Lower leg skin (tissue), 4 donors: ENCODE measurements around the gene SWI5. TPM values are rescaled to one million over a fixed set of nuclear protein-coding genes. Genes with fewer than 3 reads are reported as not detected.

ENCODE experiments used
- DNase-seq, 2 donors: peaks; one replicate each; pipeline ENCODE4 v3.0.0-alpha.2; 2019; ENCODE audit warnings: low spot score in 2 of 2
- H3K4me3 ChIP-seq: fragments of 200-600 bp; sonication (generic); 2 replicates; pipeline ENCODE4 v1.5.1; 2017; ENCODE audit warnings: mild to moderate bottlenecking, low read depth; ENCODE audit not compliant: poor library complexity, severe bottlenecking
- POLR2A ChIP-seq, 2 donors: fragments of 450-650 bp; IDR thresholded peaks; one replicate each; pipeline ENCODE4 v1.6.1; 2016 to 2017; ENCODE audit warnings: antibody characterized with exemption in 2 of 2, mild to moderate bottlenecking in 1 of 2, moderate library complexity in 1 of 2
- WGBS, 2 donors: methylation state at CpG; one replicate each; pipeline ENCODE4 v1.1.5; 2018; 5-methylcytosine and 5-hydroxymethylcytosine counted together
- intact Hi-C: fragments of 100-400 bp; cut with DNase I; formaldehyde crosslinking; loops from one replicate; pipeline ENCODE4 v1.15.0; 2023; ENCODE audit warnings: low total_unique reads
- total RNA-seq, 4 donors: library from RNA; depleted of rRNA; stranded (reverse); fragments of >200 nt; gene quantifications; one replicate each; pipeline ENCODE4 v1.1.0, GENCODE V29; 2016
- TF ChIP-seq, protein P1 (sequence below), 3 donors: fragments of 450-650 bp; IDR thresholded peaks; one replicate each; pipeline ENCODE4 v1.5.1; 2016; ENCODE audit warnings: antibody characterized with exemption in 3 of 3, mild to moderate bottlenecking in 3 of 3, moderate library complexity in 2 of 3

The SWI5 gene
- total RNA-seq, 4 donors from 2014 or later = 12.3 to 31.1 (median 24.8) TPM

DNA sequence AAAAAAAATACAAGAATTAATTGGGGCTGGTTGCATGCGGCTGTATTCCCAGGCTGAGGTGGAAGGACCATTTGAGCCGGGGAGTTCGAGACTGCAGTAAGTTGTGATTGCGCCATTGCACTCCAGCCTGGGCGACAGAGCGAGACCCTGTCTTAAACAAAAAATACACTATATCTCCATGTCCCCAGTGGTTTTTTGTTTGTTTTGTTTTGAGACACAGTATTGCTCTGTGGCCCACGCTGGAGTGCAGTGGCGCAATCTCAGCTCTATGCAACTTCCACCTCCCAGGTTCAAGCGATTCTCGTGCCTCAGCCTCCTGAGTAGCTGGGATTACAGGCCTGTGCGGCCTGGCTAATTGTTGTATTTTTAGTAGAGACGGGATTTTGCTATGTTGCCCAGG lies 47.7 kb downstream of the SWI5 start:
- DNase-seq = no peak
- intact Hi-C loops = no loop called here
- 83 to 85% methylated on average over 12 of the region's 12 CpGs for WGBS, 2 donors
- TF ChIP-seq POLR2A (IDR thresholded peaks at IDR 0.05) = no peak
- TF ChIP-seq, protein P1, sequence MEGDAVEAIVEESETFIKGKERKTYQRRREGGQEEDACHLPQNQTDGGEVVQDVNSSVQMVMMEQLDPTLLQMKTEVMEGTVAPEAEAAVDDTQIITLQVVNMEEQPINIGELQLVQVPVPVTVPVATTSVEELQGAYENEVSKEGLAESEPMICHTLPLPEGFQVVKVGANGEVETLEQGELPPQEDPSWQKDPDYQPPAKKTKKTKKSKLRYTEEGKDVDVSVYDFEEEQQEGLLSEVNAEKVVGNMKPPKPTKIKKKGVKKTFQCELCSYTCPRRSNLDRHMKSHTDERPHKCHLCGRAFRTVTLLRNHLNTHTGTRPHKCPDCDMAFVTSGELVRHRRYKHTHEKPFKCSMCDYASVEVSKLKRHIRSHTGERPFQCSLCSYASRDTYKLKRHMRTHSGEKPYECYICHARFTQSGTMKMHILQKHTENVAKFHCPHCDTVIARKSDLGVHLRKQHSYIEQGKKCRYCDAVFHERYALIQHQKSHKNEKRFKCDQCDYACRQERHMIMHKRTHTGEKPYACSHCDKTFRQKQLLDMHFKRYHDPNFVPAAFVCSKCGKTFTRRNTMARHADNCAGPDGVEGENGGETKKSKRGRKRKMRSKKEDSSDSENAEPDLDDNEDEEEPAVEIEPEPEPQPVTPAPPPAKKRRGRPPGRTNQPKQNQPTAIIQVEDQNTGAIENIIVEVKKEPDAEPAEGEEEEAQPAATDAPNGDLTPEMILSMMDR (IDR thresholded peaks at IDR 0.05) = no peak
- H3K4me3 ChIP-seq = no peak overlapping the region

- H3K4me3 ChIP-seq = no peak overlapping the region
- no peak for TF ChIP-seq POLR2A (IDR thresholded peaks at IDR 0.05)
- TF ChIP-seq, protein P1 (IDR thresholded peaks at IDR 0.05) = no peak
Measured at GRCh38 chr9:128324401-128324800, 48.3 kb downstream of the SWI5 start.

DNA sequence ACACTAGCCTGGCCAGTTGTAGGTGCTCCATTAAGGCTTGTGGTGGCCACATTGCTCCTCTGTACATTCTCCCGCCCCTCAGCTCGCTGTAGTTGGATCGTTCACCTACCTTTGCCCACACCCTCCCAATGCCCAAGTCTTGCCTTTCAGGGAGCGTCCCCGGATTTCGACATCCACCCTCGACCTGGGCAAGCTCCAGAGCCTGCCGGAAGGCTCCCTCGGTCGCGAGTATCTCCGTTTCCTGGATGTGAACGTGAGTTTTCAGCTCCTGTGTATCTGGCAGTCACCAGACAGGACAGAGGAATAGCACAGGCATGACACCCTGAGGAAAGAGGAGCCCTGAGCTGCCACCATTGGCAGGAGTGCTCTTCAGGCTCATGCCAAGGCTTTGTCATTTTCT lies 49.6 kb downstream of the SWI5 start:
- 60 to 66% methylated on average over 13 of the region's 13 CpGs for WGBS, 2 donors
- no peak for DNase-seq
- TF ChIP-seq, protein P1 (IDR thresholded peaks at IDR 0.05) = no peak
- no peak for TF ChIP-seq POLR2A (IDR thresholded peaks at IDR 0.05)
- no peak overlapping the region for H3K4me3 ChIP-seq
- intact Hi-C loops = no loop called here

More at GRCh38 chr9:128324401-128324800, 48.3 kb downstream of the SWI5 start:
- intact Hi-C loops = no loop called here
- no peak for DNase-seq
- 94 to 100% methylated on average over 1 of the region's 1 CpG for WGBS, 2 donors

DNA sequence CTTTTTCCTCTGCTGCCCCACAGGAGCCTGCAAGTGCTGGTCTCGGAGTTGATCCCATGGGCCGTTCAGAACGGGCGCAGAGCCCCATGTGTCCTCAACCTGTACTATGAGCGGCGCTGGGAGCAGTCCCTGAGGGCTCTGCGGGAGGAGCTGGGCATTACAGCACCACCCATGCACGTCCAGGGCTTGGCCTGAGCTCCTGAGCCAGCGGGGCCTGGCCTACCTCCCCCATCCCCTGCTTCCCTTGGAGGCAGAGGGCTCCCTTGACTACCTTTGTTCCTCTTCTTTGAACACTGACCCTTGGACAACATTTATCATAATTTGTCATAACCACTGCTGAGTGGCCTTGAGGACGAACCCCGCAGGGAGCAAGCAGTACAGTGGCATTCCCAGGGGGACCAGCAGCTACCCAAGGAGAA lies 57.4 kb downstream of the SWI5 start:
- 82 to 83% methylated on average over 8 to 11 of the region's 11 CpGs for WGBS, 2 donors
- no peak overlapping the region for H3K4me3 ChIP-seq
- TF ChIP-seq POLR2A (IDR thresholded peaks at IDR 0.05) = no peak
- TF ChIP-seq, protein P1 (IDR thresholded peaks at IDR 0.05) = no peak
- no peak for DNase-seq
- intact Hi-C loops = no loop called here

DNA sequence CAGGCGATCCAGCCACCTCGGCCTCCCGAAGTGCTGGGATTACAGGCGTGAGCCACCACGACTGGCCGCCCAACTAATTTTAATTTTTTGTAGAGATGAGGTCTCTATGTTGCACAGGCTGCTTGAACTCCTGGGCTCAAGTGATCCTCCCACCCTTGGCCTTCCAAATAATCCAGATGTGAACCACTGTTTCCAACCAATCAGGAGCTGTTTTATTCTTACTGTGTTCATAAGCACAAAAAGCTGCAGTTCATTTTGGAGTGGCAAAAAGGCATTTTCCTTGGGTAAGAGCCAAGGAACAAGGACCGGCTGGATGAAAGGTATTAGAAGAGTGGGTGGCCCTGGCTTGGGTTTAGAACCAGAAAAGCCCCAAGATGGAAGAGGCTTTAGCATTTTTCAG lies 59.1 kb downstream of the SWI5 start:
- no peak for DNase-seq
- TF ChIP-seq, protein P1 (IDR thresholded peaks at IDR 0.05) = no peak
- TF ChIP-seq POLR2A (IDR thresholded peaks at IDR 0.05) = no peak
- WGBS, 2 donors = 62 to 71% methylated on average over 7 of the region's 7 CpGs
- intact Hi-C loops = no loop called here
- H3K4me3 ChIP-seq = no peak overlapping the region

GRCh38 chr9:128335914-128336313 lies 59.8 kb downstream of the SWI5 start:
- DNase-seq = no peak
- TF ChIP-seq, protein P1 (IDR thresholded peaks at IDR 0.05) = no peak
- intact Hi-C loops = no loop called here
- WGBS, 2 donors = 77 to 83% methylated on average over 2 of the region's 2 CpGs
- H3K4me3 ChIP-seq = no peak overlapping the region
